Chondrocyte (in vitro differentiated cells): ENCODE data around the gene SUMO3. TPM values are rescaled to one million over a fixed set of nuclear protein-coding genes. Genes with fewer than 3 reads are reported as not detected.

Source experiments
- DNase-seq: peaks from one replicate; pipeline ENCODE4 v3.0.0; 2021; ENCODE audit warnings: mixed read lengths, low spot score
- H3K27ac Mint-ChIP-seq: one replicate; pipeline ENCODE4 v1.8.0; 2021; ENCODE audit warnings: mild to moderate bottlenecking, moderate library complexity, mixed read lengths; ENCODE audit not compliant: unreplicated experiment
- H3K27me3 Mint-ChIP-seq: 2 replicates; pipeline ENCODE4 v1.8.0; 2021; ENCODE audit warnings: low read depth, mixed read lengths
- H3K36me3 Mint-ChIP-seq: 2 replicates; pipeline ENCODE4 v1.8.0; 2021; ENCODE audit warnings: low read depth, mixed read lengths
- H3K4me1 Mint-ChIP-seq: 2 replicates; pipeline ENCODE4 v1.8.0; 2021; ENCODE audit warnings: low read depth, mild to moderate bottlenecking, mixed read lengths
- H3K4me3 Mint-ChIP-seq: one replicate; pipeline ENCODE4 v1.8.0; 2021; ENCODE audit warnings: mild to moderate bottlenecking, moderate library complexity, mixed read lengths; ENCODE audit not compliant: unreplicated experiment
- H3K9me3 Mint-ChIP-seq: 2 replicates; pipeline ENCODE4 v1.8.0; 2021; ENCODE audit warnings: low read depth, mixed read lengths
- CTCF ChIP-seq: fragments of 200-600 bp; sonication (generic); IDR thresholded peaks from 2 replicates; pipeline ENCODE4 v1.5.0; 2021; ENCODE audit warnings: antibody characterized with exemption, mild to moderate bottlenecking, moderate library complexity
- total RNA-seq: library from RNA; stranded (reverse); gene quantifications from 3 replicates; pipeline ENCODE4 v1.2.1, GENCODE V29; 2021

The SUMO3 gene
- total RNA-seq, 1 donor from 2014 or later, result 51.3 TPM

GRCh38 chr21:44780137-44780502 lies 37.7 kb downstream of the SUMO3 start:
- TF ChIP-seq CTCF, result no peak
- peaks cover 16% of the 10 kb centered on the region for H3K36me3 Mint-ChIP-seq
- H3K4me3 Mint-ChIP-seq, result no peak overlapping the region
- H3K27me3 Mint-ChIP-seq, result no peaks in the 10 kb centered on the region
- no peak for DNase-seq
- peak overlapping the region; percentile 68 for H3K27ac Mint-ChIP-seq
- peaks cover 20% of the 10 kb centered on the region for H3K4me1 Mint-ChIP-seq
- H3K9me3 Mint-ChIP-seq, result no peaks in the 10 kb centered on the region

GRCh38 chr21:44779417-44780136 lies 38.3 kb downstream of the SUMO3 start:
- peaks cover 21% of the 10 kb centered on the region for H3K36me3 Mint-ChIP-seq
- H3K27ac Mint-ChIP-seq, result peak overlapping the region; percentile 24
- no peak for TF ChIP-seq CTCF
- H3K9me3 Mint-ChIP-seq, result no peaks in the 10 kb centered on the region
- H3K4me1 Mint-ChIP-seq, result peaks cover 20% of the 10 kb centered on the region
- H3K4me3 Mint-ChIP-seq, result no peak overlapping the region
- DNase-seq, result peak; percentile 65
- H3K27me3 Mint-ChIP-seq, result no peaks in the 10 kb centered on the region

- no peaks in the 10 kb centered on the region for H3K27me3 Mint-ChIP-seq
- no peaks in the 10 kb centered on the region for H3K9me3 Mint-ChIP-seq
- peaks cover 22% of the 10 kb centered on the region for H3K4me1 Mint-ChIP-seq
- H3K36me3 Mint-ChIP-seq, result peaks cover 22% of the 10 kb centered on the region
- no peak for DNase-seq
- no peak overlapping the region for H3K4me3 Mint-ChIP-seq
- TF ChIP-seq CTCF, result no peak
- no peak overlapping the region for H3K27ac Mint-ChIP-seq
Measured at GRCh38 chr21:44778983-44779382, 38.9 kb downstream of the SUMO3 start.

GRCh38 chr21:44778499-44778911 lies 39.4 kb downstream of the SUMO3 start:
- H3K27ac Mint-ChIP-seq, result no peak overlapping the region
- TF ChIP-seq CTCF, result no peak

GRCh38 chr21:44778094-44778493 lies 39.8 kb downstream of the SUMO3 start:
- H3K4me3 Mint-ChIP-seq, result no peak overlapping the region
- H3K36me3 Mint-ChIP-seq, result peaks cover 19% of the 10 kb centered on the region
- no peak for TF ChIP-seq CTCF
- H3K4me1 Mint-ChIP-seq, result peaks cover 31% of the 10 kb centered on the region
- no peaks in the 10 kb centered on the region for H3K9me3 Mint-ChIP-seq
- H3K27ac Mint-ChIP-seq, result no peak overlapping the region
- H3K27me3 Mint-ChIP-seq, result no peaks in the 10 kb centered on the region
- no peak for DNase-seq

More at GRCh38 chr21:44778499-44778911, 39.4 kb downstream of the SUMO3 start:
- H3K36me3 Mint-ChIP-seq, result peaks cover 22% of the 10 kb centered on the region
- no peak overlapping the region for H3K4me3 Mint-ChIP-seq
- peaks cover 26% of the 10 kb centered on the region for H3K4me1 Mint-ChIP-seq
- DNase-seq, result no peak
- H3K9me3 Mint-ChIP-seq, result no peaks in the 10 kb centered on the region
- H3K27me3 Mint-ChIP-seq, result no peaks in the 10 kb centered on the region
